Tibial artery (tissue), 4 donors: ENCODE results near the gene EPHA7.

Experiments
- DNase-seq, 2 donors: peaks; one replicate each; pipeline ENCODE4 v3.0.0-alpha.2; 2019
- H3K27ac ChIP-seq, 2 donors: fragments of 200-600 bp; sonication (generic) in 1 of 2; 1 replicate in 1 of 2; 2 replicates in 1 of 2; pipeline ENCODE4 v1.5.1; 2018 to 2019; ENCODE audit warnings: mild to moderate bottlenecking in 1 of 2
- H3K27me3 ChIP-seq, 2 donors: fragments of 200-600 bp; sonication (generic) in 1 of 2; one replicate each; pipeline versions ENCODE4 v1.5.1 to v1.6.0; 2016 to 2019
- H3K36me3 ChIP-seq, 3 donors: fragments of 200-600 bp; sonication (generic) in 2 of 3; one replicate each; pipeline ENCODE4 v1.5.1; 2016 to 2019; ENCODE audit warnings: mild to moderate bottlenecking in 2 of 3
- H3K4me1 ChIP-seq, 4 donors: fragments of 200-600 bp; sonication (generic) in 2 of 4; 1 replicate in 3 of 4; 2 replicates in 1 of 4; pipeline ENCODE4 v1.5.1; 2016 to 2019
- H3K4me3 ChIP-seq, 2 donors: fragments of 200-600 bp; sonication (generic) in 1 of 2; 1 replicate in 1 of 2; 2 replicates in 1 of 2; pipeline ENCODE4 v1.5.1; 2018 to 2019; ENCODE audit warnings: mild to moderate bottlenecking in 2 of 2
- H3K9me3 ChIP-seq, 3 donors: fragments of 200-600 bp; sonication (generic) in 1 of 3; one replicate each; pipeline ENCODE4 v1.5.1; 2016 to 2019
- CTCF ChIP-seq, 2 experiments: fragments of 200-600 bp in 1 of 2; fragments of 450-650 bp in 1 of 2; IDR thresholded peaks; one replicate each; pipeline ENCODE4 v1.5.1; 2017 to 2019; ENCODE audit warnings: antibody characterized with exemption in 2 of 2, mild to moderate bottlenecking in 1 of 2, moderate library complexity in 1 of 2
- intact Hi-C: fragments of 100-400 bp; cut with DNase I; formaldehyde crosslinking; loops from one replicate; pipeline ENCODE4 v1.15.0; 2023; ENCODE audit warnings: low total_unique reads

Gene EPHA7

DNA sequence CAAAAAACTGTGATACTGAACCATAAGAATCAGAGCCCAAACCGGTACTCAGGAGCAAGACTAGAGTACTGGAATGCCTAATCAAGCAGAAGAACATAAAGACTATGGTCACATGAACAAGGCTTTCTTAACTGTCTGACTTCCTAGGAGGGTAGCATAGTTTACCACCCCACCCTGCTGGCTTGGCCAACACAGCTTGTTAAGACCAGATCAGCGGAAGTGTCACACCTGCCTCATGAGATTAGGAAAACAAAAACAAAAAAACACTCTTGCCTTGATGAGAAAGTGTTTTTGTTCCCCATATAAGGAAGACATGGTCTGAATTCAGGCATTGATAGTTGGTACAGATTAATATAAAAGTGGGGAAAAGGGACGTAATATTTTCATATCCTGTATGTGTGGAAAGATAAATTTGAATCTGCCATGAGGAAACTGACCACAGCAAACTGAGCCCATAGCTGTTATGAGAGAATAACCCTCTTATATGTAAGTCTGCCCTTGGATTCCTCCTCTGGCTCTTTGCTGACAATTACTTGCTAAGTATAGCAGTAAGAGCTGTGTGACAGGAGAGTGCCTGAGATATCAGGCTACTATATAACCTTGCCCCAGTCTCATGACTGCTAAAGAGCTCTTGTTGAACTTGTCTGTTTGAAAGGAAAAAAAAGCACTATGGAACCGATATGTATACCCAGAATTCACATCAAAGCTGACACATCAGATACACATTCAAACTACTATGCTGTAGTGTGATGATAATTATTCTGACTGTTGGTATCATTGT lies 197.1 kb downstream of the EPHA7 start:
- no peak for TF ChIP-seq CTCF (IDR thresholded peaks at IDR 0.05)
- intact Hi-C loops: no loop called here
- DNase-seq: no peak

DNA sequence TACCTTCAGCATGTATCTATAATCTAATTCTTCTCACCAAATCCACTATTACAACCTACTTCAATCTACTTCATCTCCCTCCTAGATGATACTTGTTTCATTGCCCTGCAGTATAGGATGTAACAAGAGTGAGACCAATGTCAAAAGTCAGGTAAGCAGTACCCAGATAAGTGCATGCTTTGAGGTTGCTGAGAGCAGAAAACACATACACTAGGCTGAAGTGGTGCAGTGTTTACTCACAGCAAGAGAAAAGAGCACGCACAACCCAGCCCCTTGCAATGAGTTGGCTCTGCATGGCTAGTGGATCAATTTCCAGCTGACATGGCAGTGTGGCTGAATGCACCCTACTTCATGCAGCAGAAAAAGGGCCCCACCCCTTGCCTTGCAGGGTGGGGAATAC lies 199.9 kb downstream of the EPHA7 start:
- Histone ChIP-seq H3K9me3 (peaks cover 0 to 7% (median 0%) of the 10 kb centered on the region in 3 donors), H3K36me3 (no peaks in the 10 kb centered on the region), H3K4me3 (no peak overlapping the region), H3K27ac (no peak overlapping the region), H3K4me1 (no peaks in the 10 kb centered on the region), H3K27me3 (no peaks in the 10 kb centered on the region)
- intact Hi-C loops: no loop called here
- no peak for TF ChIP-seq CTCF (IDR thresholded peaks at IDR 0.05)
- DNase-seq: no peak

More for the DNA sequence above, 197.1 kb downstream of the EPHA7 start:
- Histone ChIP-seq H3K27me3 (no peaks in the 10 kb centered on the region), H3K36me3 (no peaks in the 10 kb centered on the region), H3K27ac (no peak overlapping the region), H3K4me3 (no peak overlapping the region), H3K4me1 (no peaks in the 10 kb centered on the region), H3K9me3 (no peaks in the 10 kb centered on the region)

DNA sequence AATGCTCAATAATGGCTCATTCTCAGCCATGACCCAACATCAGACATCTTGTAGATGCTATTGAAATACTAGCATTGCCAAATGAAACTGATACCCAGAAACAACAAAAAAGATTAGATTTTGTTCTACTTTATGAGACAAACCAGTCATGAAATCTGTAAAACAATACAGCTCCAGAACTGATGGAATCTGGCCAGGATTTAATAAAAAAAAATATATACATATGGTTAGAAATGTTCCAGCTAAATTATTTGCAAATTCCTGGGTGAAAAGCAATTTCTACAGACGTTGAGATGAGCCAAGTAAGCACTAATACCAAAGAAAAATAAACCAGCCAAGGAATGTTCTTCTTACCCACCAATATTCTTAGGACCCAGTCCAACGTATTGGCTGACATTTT lies 201.3 kb downstream of the EPHA7 start:
- Histone ChIP-seq H3K27me3 (no peaks in the 10 kb centered on the region), H3K4me1 (no peaks in the 10 kb centered on the region), H3K9me3 (peaks cover 0 to 7% (median 0%) of the 10 kb centered on the region in 3 donors), H3K36me3 (no peaks in the 10 kb centered on the region), H3K27ac (no peak overlapping the region), H3K4me3 (no peak overlapping the region)
- TF ChIP-seq CTCF (IDR thresholded peaks at IDR 0.05): no peak
- no peak for DNase-seq
- intact Hi-C loops: no loop called here

DNA sequence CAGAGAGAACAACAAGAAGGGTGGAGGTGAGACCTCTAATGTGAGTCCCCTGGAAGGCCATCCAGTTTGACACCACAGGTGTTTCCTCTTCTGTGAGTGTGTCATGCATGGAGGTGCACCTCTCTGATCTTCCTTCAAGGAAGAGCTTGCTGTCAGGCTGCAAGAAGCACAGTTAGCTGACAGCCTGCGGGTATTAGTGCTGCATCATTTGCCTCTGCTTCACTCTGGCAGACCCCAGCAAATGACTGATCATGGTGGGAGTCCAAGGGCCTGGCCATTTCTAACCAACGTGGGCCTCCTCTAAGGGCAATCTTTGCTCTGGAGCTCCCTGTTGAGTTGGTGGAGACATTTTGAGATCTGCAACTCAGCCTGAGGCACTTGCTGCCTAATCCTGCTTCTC lies 206.3 kb downstream of the EPHA7 start:
- intact Hi-C loops: no loop called here
- Histone ChIP-seq H3K36me3 (no peaks in the 10 kb centered on the region), H3K4me1 (no peaks in the 10 kb centered on the region), H3K4me3 (no peak overlapping the region), H3K9me3 (peaks cover 0 to 7% (median 0%) of the 10 kb centered on the region in 3 donors), H3K27ac (no peak overlapping the region), H3K27me3 (no peaks in the 10 kb centered on the region)
- no peak for DNase-seq
- TF ChIP-seq CTCF (IDR thresholded peaks at IDR 0.05): no peak

DNA sequence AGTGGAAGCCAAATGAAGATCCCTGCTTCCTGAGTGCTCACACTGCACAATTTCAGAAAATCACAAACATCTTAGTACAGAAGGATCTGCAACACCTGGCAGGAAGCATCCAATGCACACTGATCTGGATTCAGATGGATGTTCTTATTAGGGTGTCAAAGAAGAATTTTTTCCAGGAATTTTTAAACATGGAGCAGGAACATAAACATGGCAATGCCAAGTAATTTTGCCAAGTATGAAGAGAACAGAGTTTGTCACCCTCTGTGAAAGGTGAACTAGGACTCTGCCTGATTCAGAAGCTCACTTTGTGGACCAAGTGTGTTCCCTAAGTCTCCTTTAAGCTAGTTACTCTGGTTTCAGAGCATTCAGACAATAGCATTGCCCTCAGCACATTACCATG lies 208.5 kb downstream of the EPHA7 start:
- no peak overlapping the region for H3K27ac ChIP-seq
- intact Hi-C loops: no loop called here
- H3K36me3 ChIP-seq: no peaks in the 10 kb centered on the region
- no peak for TF ChIP-seq CTCF (IDR thresholded peaks at IDR 0.05)
- H3K4me1 ChIP-seq: no peaks in the 10 kb centered on the region
- H3K9me3 ChIP-seq: peaks cover 0 to 7% (median 0%) of the 10 kb centered on the region in 3 donors
- no peaks in the 10 kb centered on the region for H3K27me3 ChIP-seq
- DNase-seq: no peak
- no peak overlapping the region for H3K4me3 ChIP-seq
